Stimulated activated naive B cell treated with anti-CD40 and anti-IgM and Interleukin-4, amounts not matched to agents 10 μg/mL and 1 μg/mL and 100 μg/mL, for 72 hours (primary cell): Measurements from ENCODE around the gene PTP4A2.
"Not testable (repeated sequence)": the region's sequence is repeated elsewhere in the genome, so short reads cannot be mapped to it uniquely, and the experiment has no call there.

Experiments used
- ATAC-seq, 2 donors: fragments of 150-1000 bp; cut with Tn5 transposase; replicated peaks; 2 replicates each; pipeline ENCODE4 v1.10.0; 2021; ENCODE audit warnings: moderate library complexity in 1 of 2
- DNase-seq: peaks from one replicate; pipeline ENCODE4 v3.0.0; 2021
- H3K27ac Mint-ChIP-seq: one replicate; pipeline ENCODE4 v1.8.0; 2022; ENCODE audit warnings: mild to moderate bottlenecking, mixed read lengths
- H3K27me3 Mint-ChIP-seq, 2 donors: one replicate each; pipeline ENCODE4 v1.8.0; 2022; ENCODE audit warnings: mixed read lengths in 2 of 2
- H3K36me3 Mint-ChIP-seq, 2 donors: one replicate each; pipeline ENCODE4 v1.8.0; 2022; ENCODE audit warnings: mixed read lengths in 2 of 2, mild to moderate bottlenecking in 1 of 2
- H3K4me1 Mint-ChIP-seq, 2 donors: one replicate each; pipeline ENCODE4 v1.8.0; 2022; ENCODE audit warnings: mixed read lengths in 2 of 2, mild to moderate bottlenecking in 1 of 2
- H3K4me3 Mint-ChIP-seq, 2 donors: one replicate each; pipeline ENCODE4 v1.8.0; 2022; ENCODE audit warnings: mild to moderate bottlenecking in 2 of 2, mixed read lengths in 2 of 2, moderate library complexity in 1 of 2
- H3K9me3 Mint-ChIP-seq, 2 donors: one replicate each; pipeline ENCODE4 v1.8.0; 2022; ENCODE audit warnings: mixed read lengths in 2 of 2, mild to moderate bottlenecking in 1 of 2

Gene PTP4A2

DNA sequence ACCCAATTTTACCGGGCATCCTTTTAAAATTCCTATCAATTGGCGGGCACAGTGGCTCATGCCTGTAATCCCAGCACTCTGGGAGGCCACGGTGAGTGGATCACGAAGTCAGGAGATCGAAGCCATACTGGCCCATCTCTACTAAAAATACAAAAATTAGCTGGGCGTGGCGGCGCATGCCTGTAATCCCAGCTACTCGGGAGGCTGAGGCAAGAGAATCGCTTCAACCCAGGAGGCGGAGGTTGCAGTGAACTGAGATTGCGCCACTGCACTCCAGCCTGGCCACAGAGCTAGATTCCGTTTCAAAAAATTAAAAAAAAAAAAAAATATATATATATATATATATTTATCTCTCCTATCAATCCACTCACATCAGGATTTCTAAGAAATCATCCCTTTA is 12.3 kb downstream of the PTP4A2 start:
- not testable (repeated sequence) for H3K27me3 Mint-ChIP-seq, ATAC-seq, H3K9me3 Mint-ChIP-seq, DNase-seq
- H3K27ac Mint-ChIP-seq, result peak overlapping the region; percentile 88
- H3K4me1 Mint-ChIP-seq, result peaks cover 39 to 76% of the 10 kb centered on the region in 2 donors
- H3K4me3 Mint-ChIP-seq, result peak overlapping the region; percentile 61 to 65
- peaks cover 19 to 39% of the 10 kb centered on the region in 2 donors for H3K36me3 Mint-ChIP-seq

- Mint-ChIP-seq H3K36me3 (peaks cover 22 to 36% of the 10 kb centered on the region in 2 donors), H3K4me1 (peaks cover 40 to 70% of the 10 kb centered on the region in 2 donors), H3K27me3 (no peaks in the 10 kb centered on the region), H3K4me3 (no peak overlapping the region), H3K9me3 (no peaks in the 10 kb centered on the region), H3K27ac (no peak overlapping the region)
- no peak for DNase-seq
- ATAC-seq, result no peak
These were observed 13.3 kb downstream of the PTP4A2 start for GRCh38 chr1:31924839-31925238.

- DNase-seq (no peak), ATAC-seq (no peak)
- Mint-ChIP-seq H3K36me3 (peaks cover 26 to 39% of the 10 kb centered on the region in 2 donors), H3K4me1 (peaks cover 39 to 65% of the 10 kb centered on the region in 2 donors), H3K9me3 (no peaks in the 10 kb centered on the region), H3K27me3 (no peaks in the 10 kb centered on the region), H3K4me3 (no peak overlapping the region), H3K27ac (peak overlapping the region; percentile 32)
These were observed 14.2 kb downstream of the PTP4A2 start for GRCh38 chr1:31923901-31924535.

- H3K4me3 Mint-ChIP-seq, result no peak overlapping the region
- H3K27me3 Mint-ChIP-seq, result no peaks in the 10 kb centered on the region
- H3K4me1 Mint-ChIP-seq, result peaks cover 28 to 50% of the 10 kb centered on the region in 2 donors
- ATAC-seq (no peak), DNase-seq (no peak)
- peaks cover 23 to 43% of the 10 kb centered on the region in 2 donors for H3K36me3 Mint-ChIP-seq
- H3K9me3 Mint-ChIP-seq, result no peaks in the 10 kb centered on the region
- peak overlapping the region; percentile 84 for H3K27ac Mint-ChIP-seq
These were observed 17.2 kb downstream of the PTP4A2 start for GRCh38 chr1:31920956-31921355.

GRCh38 chr1:31919591-31919990 is 18.6 kb downstream of the PTP4A2 start:
- peaks cover 20 to 39% of the 10 kb centered on the region in 2 donors for H3K4me1 Mint-ChIP-seq
- no peak overlapping the region for H3K4me3 Mint-ChIP-seq
- H3K27ac Mint-ChIP-seq, result no peak overlapping the region
- no peaks in the 10 kb centered on the region for H3K27me3 Mint-ChIP-seq
- DNase-seq (no peak), ATAC-seq (no peak)
- H3K9me3 Mint-ChIP-seq, result no peaks in the 10 kb centered on the region
- peaks cover 25 to 42% of the 10 kb centered on the region in 2 donors for H3K36me3 Mint-ChIP-seq

DNA sequence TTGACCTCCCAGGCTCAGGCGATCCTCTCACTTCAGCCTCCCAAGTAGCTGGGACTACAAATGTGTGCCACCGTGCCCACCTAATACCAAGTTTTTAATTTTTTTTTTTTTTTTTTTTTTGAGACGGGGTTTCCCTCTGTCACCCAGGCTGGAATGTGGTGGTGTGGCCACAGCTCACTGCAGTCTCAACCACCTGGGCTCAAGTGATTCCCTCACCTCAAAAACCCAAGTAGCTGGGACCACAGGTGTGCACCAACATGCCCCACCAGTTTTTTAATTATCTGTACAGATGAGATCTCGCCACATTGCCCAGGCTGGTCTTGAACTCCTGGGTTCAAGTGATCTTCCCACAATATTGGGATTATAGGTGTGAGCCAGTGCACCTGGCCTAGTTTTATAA is 22.7 kb downstream of the PTP4A2 start:
- no peak overlapping the region for H3K27ac Mint-ChIP-seq
- DNase-seq (no peak), ATAC-seq (no peak)
- peaks cover 0 to 1% of the 10 kb centered on the region in 2 donors for H3K9me3 Mint-ChIP-seq
- no peaks in the 10 kb centered on the region for H3K27me3 Mint-ChIP-seq
- peaks cover 22 to 50% of the 10 kb centered on the region in 2 donors for H3K4me1 Mint-ChIP-seq
- H3K4me3 Mint-ChIP-seq, result no peak overlapping the region
- peaks cover 26 to 51% of the 10 kb centered on the region in 2 donors for H3K36me3 Mint-ChIP-seq

GRCh38 chr1:31913968-31914367 is 24.2 kb downstream of the PTP4A2 start:
- Mint-ChIP-seq H3K27me3 (no peaks in the 10 kb centered on the region), H3K9me3 (peaks cover 0 to 1% of the 10 kb centered on the region in 2 donors), H3K36me3 (peaks cover 30 to 50% of the 10 kb centered on the region in 2 donors), H3K4me3 (peak overlapping the region in 1 of 2 donors; percentile 44), H3K4me1 (peaks cover 21 to 49% of the 10 kb centered on the region in 2 donors), H3K27ac (peak overlapping the region; percentile 51)
- no peak for DNase-seq
- no peak for ATAC-seq

- Mint-ChIP-seq H3K4me1 (peaks cover 19 to 45% of the 10 kb centered on the region in 2 donors), H3K27ac (peak overlapping the region; percentile 56)
- peak; percentile 81 to 85 for ATAC-seq
These were observed 25.3 kb downstream of the PTP4A2 start for GRCh38 chr1:31912839-31913239.

GRCh38 chr1:31911994-31912780 is 26.0 kb downstream of the PTP4A2 start:
- Mint-ChIP-seq H3K27me3 (no peaks in the 10 kb centered on the region), H3K9me3 (peaks cover 0 to 1% of the 10 kb centered on the region in 2 donors), H3K27ac (peak overlapping the region; percentile 59), H3K4me3 (peak overlapping the region in 1 of 2 donors; percentile 16), H3K36me3 (peaks cover 35 to 48% of the 10 kb centered on the region in 2 donors), H3K4me1 (peaks cover 19 to 45% of the 10 kb centered on the region in 2 donors)
- DNase-seq (no peak), ATAC-seq (no peak)

More at GRCh38 chr1:31912839-31913239, 25.3 kb downstream of the PTP4A2 start:
- H3K4me3 Mint-ChIP-seq, result peak overlapping the region in 1 of 2 donors; percentile 32
- H3K27me3 Mint-ChIP-seq, result no peaks in the 10 kb centered on the region
- peaks cover 35 to 53% of the 10 kb centered on the region in 2 donors for H3K36me3 Mint-ChIP-seq
- peaks cover 0 to 1% of the 10 kb centered on the region in 2 donors for H3K9me3 Mint-ChIP-seq
- no peak for DNase-seq

DNA sequence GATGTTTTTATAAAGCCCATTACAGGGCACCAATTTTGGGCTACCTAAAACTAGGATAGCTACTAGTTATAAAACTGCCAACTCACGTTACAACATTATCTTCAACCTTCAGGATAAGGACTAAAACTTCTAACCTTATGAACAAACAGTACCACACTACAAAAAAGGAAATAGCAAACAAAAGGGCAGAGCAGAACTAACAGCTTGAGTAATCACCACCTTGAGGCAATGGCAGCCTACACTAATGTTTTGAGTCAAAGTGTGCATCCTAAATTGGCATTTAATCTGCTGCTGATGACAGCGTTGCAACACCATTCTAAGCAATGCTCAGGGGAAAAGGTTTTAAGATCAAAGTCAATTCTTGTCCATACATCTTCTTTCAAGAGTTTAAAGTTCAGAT is 27.2 kb downstream of the PTP4A2 start:
- H3K4me3 Mint-ChIP-seq, result peak overlapping the region; percentile 6
- peaks cover 0 to 1% of the 10 kb centered on the region in 2 donors for H3K9me3 Mint-ChIP-seq
- ATAC-seq, result peak; percentile 88 to 92
- peak; percentile 39 for DNase-seq
- no peak overlapping the region for H3K27ac Mint-ChIP-seq
- H3K4me1 Mint-ChIP-seq, result peaks cover 19 to 46% of the 10 kb centered on the region in 2 donors
- H3K36me3 Mint-ChIP-seq, result peaks cover 38 to 48% of the 10 kb centered on the region in 2 donors
- no peaks in the 10 kb centered on the region for H3K27me3 Mint-ChIP-seq

DNA sequence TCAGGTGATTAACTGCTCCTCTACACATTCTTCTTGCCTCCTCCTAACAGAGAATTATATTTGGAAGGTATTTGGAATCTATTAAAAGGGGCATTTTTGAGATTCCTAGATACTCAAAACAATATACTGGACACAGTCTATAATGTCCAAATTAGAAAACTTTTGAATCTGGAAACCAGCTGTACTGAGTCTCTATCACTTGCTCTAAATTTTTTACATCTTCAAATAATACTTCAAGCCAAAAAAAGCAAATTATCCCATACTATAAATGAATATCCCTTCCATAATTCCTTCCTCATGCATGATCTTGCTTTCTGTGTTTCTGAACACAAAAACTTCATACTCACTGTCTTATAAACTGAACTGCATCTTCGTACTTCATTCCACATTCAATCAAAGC is 28.5 kb downstream of the PTP4A2 start:
- H3K27me3 Mint-ChIP-seq, result no peaks in the 10 kb centered on the region
- H3K27ac Mint-ChIP-seq, result peak overlapping the region; percentile 0
- no peak overlapping the region for H3K4me3 Mint-ChIP-seq
- ATAC-seq, result no peak
- no peak for DNase-seq
- peaks cover 24 to 58% of the 10 kb centered on the region in 2 donors for H3K4me1 Mint-ChIP-seq
- H3K36me3 Mint-ChIP-seq, result peaks cover 48 to 59% of the 10 kb centered on the region in 2 donors
- peaks cover 0 to 1% of the 10 kb centered on the region in 2 donors for H3K9me3 Mint-ChIP-seq

- H3K4me3 Mint-ChIP-seq, result no peak overlapping the region
- peaks cover 4% of the 10 kb centered on the region in 2 donors for H3K9me3 Mint-ChIP-seq
- H3K27ac Mint-ChIP-seq, result no peak overlapping the region
- no peak for ATAC-seq
- no peak for DNase-seq
- H3K27me3 Mint-ChIP-seq, result no peaks in the 10 kb centered on the region
- H3K36me3 Mint-ChIP-seq, result peaks cover 42 to 51% of the 10 kb centered on the region in 2 donors
- H3K4me1 Mint-ChIP-seq, result peaks cover 21 to 40% of the 10 kb centered on the region in 2 donors
These were observed 31.6 kb downstream of the PTP4A2 start for GRCh38 chr1:31906557-31906956.

DNA sequence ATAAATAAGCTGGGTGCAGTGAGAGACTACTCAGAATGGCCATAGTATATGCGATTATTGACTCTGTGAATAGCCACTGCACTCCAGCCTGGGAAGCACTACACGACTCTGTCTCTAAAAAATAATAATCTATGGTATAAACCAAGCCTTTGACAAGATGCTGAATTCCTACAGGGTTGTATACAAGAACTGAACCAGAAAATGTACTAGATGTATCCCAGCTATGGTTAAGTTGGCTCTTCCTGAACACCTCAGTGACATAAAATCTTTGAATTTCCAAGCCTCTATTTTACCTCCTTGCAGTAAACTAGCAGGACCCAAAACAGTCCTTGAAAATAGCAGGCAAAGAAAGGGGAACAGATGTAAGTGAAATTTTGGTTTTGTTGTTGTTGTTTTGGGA is 32.5 kb downstream of the PTP4A2 start:
- H3K4me3 Mint-ChIP-seq, result no peak overlapping the region
- peak overlapping the region; percentile 80 for H3K27ac Mint-ChIP-seq
- H3K36me3 Mint-ChIP-seq, result peaks cover 42 to 46% of the 10 kb centered on the region in 2 donors
- ATAC-seq, result no peak
- no peak for DNase-seq
- H3K27me3 Mint-ChIP-seq, result no peaks in the 10 kb centered on the region
- peaks cover 17 to 40% of the 10 kb centered on the region in 2 donors for H3K4me1 Mint-ChIP-seq
- H3K9me3 Mint-ChIP-seq, result peaks cover 4% of the 10 kb centered on the region in 2 donors

- H3K36me3 Mint-ChIP-seq, result peaks cover 41 to 45% of the 10 kb centered on the region in 2 donors
- peaks cover 18 to 40% of the 10 kb centered on the region in 2 donors for H3K4me1 Mint-ChIP-seq
- H3K9me3 Mint-ChIP-seq, result peaks cover 4% of the 10 kb centered on the region in 2 donors
- no peak for ATAC-seq
- no peak overlapping the region for H3K4me3 Mint-ChIP-seq
- H3K27me3 Mint-ChIP-seq, result no peaks in the 10 kb centered on the region
- DNase-seq, result no peak
- peak overlapping the region; percentile 72 for H3K27ac Mint-ChIP-seq
These were observed 33.1 kb downstream of the PTP4A2 start for GRCh38 chr1:31905093-31905509.
